Measurements from ENCODE around the gene ESPL1.

ESPL1 gene

GRCh38 chr12:53253298-53253697 is 14.8 kb upstream of the ESPL1 start:
- TF ChIP-seq ZNF274 (IDR thresholded peaks at IDR 0.05; ENCODE audit: low read depth, low read length) (no peak), YY1 (IDR thresholded peaks at IDR 0.05; ENCODE audit: insufficient read depth, insufficient read length) (no peak), SUZ12 (IDR thresholded peaks at IDR 0.05; ENCODE audit: extremely low read depth, insufficient read depth, insufficient read length) (no peak)
- H3K4me3 ChIP-seq (ENCODE audit: insufficient read length, low read depth): no peak overlapping the region
- H3K4me1 ChIP-seq (ENCODE audit: insufficient read depth, insufficient read length): peaks cover 8% of the 10 kb centered on the region
- no peak overlapping the region for H3K9ac ChIP-seq (ENCODE audit: insufficient read length, low read depth)
- DNase-seq (ENCODE audit: low read depth, low spot score): no peak
- H3K9me3 ChIP-seq (ENCODE audit: insufficient read depth, low read length): no peaks in the 10 kb centered on the region
- peaks cover 22% of the 10 kb centered on the region for H3K36me3 ChIP-seq (ENCODE audit: insufficient read depth, insufficient read length, low read length)
- no peaks in the 10 kb centered on the region for H3K27me3 ChIP-seq (ENCODE audit: insufficient read depth, insufficient read length)

- Histone ChIP-seq H3K4me3 (ENCODE audit: insufficient read length, low read depth) (no peak overlapping the region), H3K36me3 (ENCODE audit: insufficient read depth, insufficient read length, low read length) (peaks cover 22% of the 10 kb centered on the region), H3K27me3 (ENCODE audit: insufficient read depth, insufficient read length) (no peaks in the 10 kb centered on the region), H3K4me1 (ENCODE audit: insufficient read depth, insufficient read length) (peaks cover 8% of the 10 kb centered on the region), H3K9me3 (ENCODE audit: insufficient read depth, low read length) (no peaks in the 10 kb centered on the region), H3K9ac (ENCODE audit: insufficient read length, low read depth) (no peak overlapping the region)
- TF ChIP-seq SUZ12 (IDR thresholded peaks at IDR 0.05; ENCODE audit: extremely low read depth, insufficient read depth, insufficient read length): no peak
- no peak for TF ChIP-seq ZNF274 (IDR thresholded peaks at IDR 0.05; ENCODE audit: low read depth, low read length)
- TF ChIP-seq YY1 (IDR thresholded peaks at IDR 0.05; ENCODE audit: insufficient read depth, insufficient read length): no peak
- DNase-seq (ENCODE audit: low read depth, low spot score): no peak
These were observed 13.1 kb upstream of the ESPL1 start for GRCh38 chr12:53254816-53255545.

GRCh38 chr12:53255996-53256395 is 12.1 kb upstream of the ESPL1 start:
- Histone ChIP-seq H3K27me3 (ENCODE audit: insufficient read depth, insufficient read length) (no peaks in the 10 kb centered on the region), H3K36me3 (ENCODE audit: insufficient read depth, insufficient read length, low read length) (peaks cover 22% of the 10 kb centered on the region), H3K9ac (ENCODE audit: insufficient read length, low read depth) (no peak overlapping the region), H3K9me3 (ENCODE audit: insufficient read depth, low read length) (no peaks in the 10 kb centered on the region), H3K4me3 (ENCODE audit: insufficient read length, low read depth) (no peak overlapping the region), H3K4me1 (ENCODE audit: insufficient read depth, insufficient read length) (peaks cover 5% of the 10 kb centered on the region)
- TF ChIP-seq SUZ12 (IDR thresholded peaks at IDR 0.05; ENCODE audit: extremely low read depth, insufficient read depth, insufficient read length) (no peak), ZNF274 (IDR thresholded peaks at IDR 0.05; ENCODE audit: low read depth, low read length) (no peak), YY1 (IDR thresholded peaks at IDR 0.05; ENCODE audit: insufficient read depth, insufficient read length) (no peak)
- DNase-seq (ENCODE audit: low read depth, low spot score): no peak

- H3K27me3 ChIP-seq (ENCODE audit: insufficient read depth, insufficient read length): no peaks in the 10 kb centered on the region
- H3K4me3 ChIP-seq (ENCODE audit: insufficient read length, low read depth): no peak overlapping the region
- no peak overlapping the region for H3K9ac ChIP-seq (ENCODE audit: insufficient read length, low read depth)
- no peaks in the 10 kb centered on the region for H3K4me1 ChIP-seq (ENCODE audit: insufficient read depth, insufficient read length)
- H3K36me3 ChIP-seq (ENCODE audit: insufficient read depth, insufficient read length, low read length): peaks cover 12% of the 10 kb centered on the region
- TF ChIP-seq YY1 (IDR thresholded peaks at IDR 0.05; ENCODE audit: insufficient read depth, insufficient read length): no peak
- no peak for TF ChIP-seq SUZ12 (IDR thresholded peaks at IDR 0.05; ENCODE audit: extremely low read depth, insufficient read depth, insufficient read length)
- no peak for TF ChIP-seq ZNF274 (IDR thresholded peaks at IDR 0.05; ENCODE audit: low read depth, low read length)
- no peaks in the 10 kb centered on the region for H3K9me3 ChIP-seq (ENCODE audit: insufficient read depth, low read length)
- DNase-seq (ENCODE audit: low read depth, low spot score): no peak
These were observed 9.3 kb upstream of the ESPL1 start for GRCh38 chr12:53258541-53259539.

DNA sequence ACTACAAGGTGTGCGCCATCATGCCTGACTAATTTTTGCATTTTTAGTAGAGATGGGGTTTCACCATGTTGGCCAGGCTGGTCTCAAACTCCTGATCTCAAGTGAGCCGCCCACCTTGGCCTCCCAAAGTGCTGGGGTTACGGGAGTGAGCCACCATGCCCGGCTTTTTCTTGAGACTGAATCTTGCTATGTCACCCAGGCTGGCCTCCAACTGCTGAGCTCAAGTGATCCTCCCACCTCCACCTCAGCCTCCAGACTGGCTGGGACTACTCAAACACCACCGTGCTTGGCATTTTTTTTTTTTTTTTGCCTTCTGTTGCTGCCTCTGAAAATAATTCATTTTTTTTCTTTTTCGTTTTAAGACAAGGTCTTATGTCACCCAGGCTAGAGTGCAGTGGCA is 8.2 kb upstream of the ESPL1 start:
- no peaks in the 10 kb centered on the region for H3K27me3 ChIP-seq (ENCODE audit: insufficient read depth, insufficient read length)
- TF ChIP-seq SUZ12 (IDR thresholded peaks at IDR 0.05; ENCODE audit: extremely low read depth, insufficient read depth, insufficient read length) (no peak), ZNF274 (IDR thresholded peaks at IDR 0.05; ENCODE audit: low read depth, low read length) (no peak), YY1 (IDR thresholded peaks at IDR 0.05; ENCODE audit: insufficient read depth, insufficient read length) (no peak)
- H3K4me1 ChIP-seq (ENCODE audit: insufficient read depth, insufficient read length): no peaks in the 10 kb centered on the region
- peaks cover 5% of the 10 kb centered on the region for H3K36me3 ChIP-seq (ENCODE audit: insufficient read depth, insufficient read length, low read length)
- no peak overlapping the region for H3K4me3 ChIP-seq (ENCODE audit: insufficient read length, low read depth)
- H3K9me3 ChIP-seq (ENCODE audit: insufficient read depth, low read length): no peaks in the 10 kb centered on the region
- no peak for DNase-seq (ENCODE audit: low read depth, low spot score)
- H3K9ac ChIP-seq (ENCODE audit: insufficient read length, low read depth): no peak overlapping the region

DNA sequence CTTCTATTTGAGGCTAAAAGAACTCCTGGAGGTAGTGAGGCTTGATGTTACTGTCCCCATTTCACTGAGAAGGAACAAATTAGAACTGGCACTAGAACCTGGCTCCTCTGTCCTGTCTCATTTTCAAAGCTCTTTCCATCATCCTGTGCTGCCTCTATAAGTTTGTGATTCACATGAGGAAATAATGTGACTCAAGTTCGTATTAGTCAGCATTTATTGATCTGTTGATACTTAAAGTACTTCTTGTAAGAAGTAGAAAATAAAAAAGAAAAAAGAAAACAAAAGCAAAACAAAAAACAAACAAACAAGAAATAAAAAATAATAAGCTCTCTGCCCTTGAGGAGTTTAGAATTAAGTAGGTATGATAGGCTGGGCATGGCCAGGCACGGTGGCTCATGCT is 2.3 kb upstream of the ESPL1 start:
- Histone ChIP-seq H3K36me3 (ENCODE audit: insufficient read depth, insufficient read length, low read length) (peaks cover 21% of the 10 kb centered on the region), H3K4me3 (ENCODE audit: insufficient read length, low read depth) (no peak overlapping the region), H3K9me3 (ENCODE audit: insufficient read depth, low read length) (no peaks in the 10 kb centered on the region), H3K4me1 (ENCODE audit: insufficient read depth, insufficient read length) (peaks cover 14% of the 10 kb centered on the region), H3K9ac (ENCODE audit: insufficient read length, low read depth) (no peak overlapping the region), H3K27me3 (ENCODE audit: insufficient read depth, insufficient read length) (peaks cover 4% of the 10 kb centered on the region)
- no peak for TF ChIP-seq SUZ12 (IDR thresholded peaks at IDR 0.05; ENCODE audit: extremely low read depth, insufficient read depth, insufficient read length)
- TF ChIP-seq ZNF274 (IDR thresholded peaks at IDR 0.05; ENCODE audit: low read depth, low read length): no peak
- no peak for TF ChIP-seq YY1 (IDR thresholded peaks at IDR 0.05; ENCODE audit: insufficient read depth, insufficient read length)
- no peak for DNase-seq (ENCODE audit: low read depth, low spot score)

Measured in NT2/D1 (cell line).